NK-92 treated with Interleukin-12 subunit alpha and Interleukin-12 subunit beta, amount 100 ng/mL, for 24 hours (cell line): ENCODE results near the gene PNMA8C.
"Not testable (repeated sequence)": the region's sequence is repeated elsewhere in the genome, so short reads cannot be mapped to it uniquely, and the experiment has no call there.

Experiments used
- DNase-seq: peaks from one replicate; lab custom pipeline; 2025; lab: John Stamatoyannopoulos, UW

PNMA8C gene

DNA sequence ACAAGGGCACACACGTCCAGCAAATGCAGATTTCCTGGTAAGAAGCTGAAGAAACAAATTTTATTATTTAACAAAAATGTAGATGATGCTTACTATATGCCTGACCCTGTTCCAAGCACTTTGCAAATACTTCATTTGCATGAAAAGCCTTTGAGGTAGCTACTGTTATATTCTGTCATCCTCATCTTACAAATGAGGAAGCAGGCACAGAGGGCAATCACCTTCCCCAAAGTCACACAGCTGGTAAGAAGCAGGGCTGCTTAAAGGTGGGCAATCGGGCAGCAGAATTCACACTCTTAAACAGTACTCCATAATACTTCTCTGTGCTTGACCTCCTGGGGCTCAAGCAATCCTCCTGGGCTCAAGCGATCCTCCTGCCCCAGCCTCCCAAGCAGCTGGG is 18.3 kb upstream of the PNMA8C start:
- no peak for DNase-seq

DNA sequence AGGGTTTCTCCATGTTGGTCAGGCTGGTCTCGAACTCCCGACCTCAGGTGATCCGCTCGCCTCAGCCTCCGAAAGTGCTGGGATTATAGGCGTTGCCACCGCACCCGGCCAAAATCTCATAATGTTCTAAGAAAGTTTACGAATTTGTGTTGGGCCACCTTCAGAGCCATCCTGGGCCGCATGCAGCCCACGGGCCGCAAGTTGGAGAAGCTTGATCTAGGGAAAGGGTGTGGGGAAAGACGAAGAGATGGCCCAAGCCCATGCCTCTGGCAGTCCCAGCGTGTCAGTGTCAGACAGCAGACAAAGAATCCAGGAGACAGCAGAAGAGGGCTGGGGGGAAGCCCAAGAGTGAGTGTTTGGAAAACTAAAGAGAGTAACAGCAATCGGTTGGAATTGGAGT is 17.3 kb upstream of the PNMA8C start:
- DNase-seq = no peak

- no peak for DNase-seq
These were observed 14.2 kb upstream of the PNMA8C start for GRCh38 chr19:46442808-46443450.

DNA sequence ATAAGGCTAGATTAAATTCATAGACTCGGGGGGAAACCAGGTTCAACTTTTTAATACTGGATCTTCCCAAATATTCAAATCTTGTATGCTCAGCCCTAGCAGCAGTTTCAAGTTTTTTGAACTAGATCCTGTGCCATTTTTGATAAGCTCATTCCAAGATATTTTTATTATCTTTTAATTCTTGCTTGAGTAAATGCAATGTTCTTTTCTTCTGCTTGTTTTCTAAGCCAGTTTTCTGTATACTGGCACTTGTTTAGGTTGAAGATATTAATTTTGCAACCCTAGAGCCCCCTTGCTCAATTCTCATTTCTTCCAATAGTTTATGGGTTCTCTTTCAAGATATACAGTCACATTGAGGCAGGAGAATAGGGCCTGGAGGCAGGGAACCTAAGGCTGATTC is 13.1 kb upstream of the PNMA8C start:
- DNase-seq = no peak

- not testable (repeated sequence) for DNase-seq
These were observed 7.0 kb upstream of the PNMA8C start for GRCh38 chr19:46435689-46436088.

DNA sequence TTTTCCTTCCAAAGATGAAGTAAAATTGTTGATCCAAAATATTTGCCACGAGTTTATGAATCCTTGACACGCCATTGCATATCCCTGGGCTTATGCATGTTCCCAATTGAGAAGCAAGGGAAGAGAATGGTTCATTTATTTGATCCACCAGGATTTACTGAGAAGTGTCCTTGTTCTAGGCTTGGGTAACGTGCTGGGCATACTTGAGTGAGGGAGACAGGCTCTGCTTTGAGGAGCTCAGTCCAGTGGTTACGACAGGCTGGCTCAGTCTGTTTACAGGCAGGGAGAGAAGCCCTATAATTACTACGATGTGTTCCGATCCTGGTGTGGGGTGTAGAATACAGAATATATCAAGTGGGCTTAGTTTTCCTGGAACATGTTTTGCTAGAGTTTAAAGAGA is 6.3 kb upstream of the PNMA8C start:
- no peak for DNase-seq

GRCh38 chr19:46433470-46433869 is 4.7 kb upstream of the PNMA8C start:
- not testable (repeated sequence) for DNase-seq

- DNase-seq = no peak
These were observed 3.1 kb upstream of the PNMA8C start for GRCh38 chr19:46431824-46432223.

- no peak for DNase-seq
These were observed 1.3 kb upstream of the PNMA8C start for GRCh38 chr19:46429999-46430398.

DNA sequence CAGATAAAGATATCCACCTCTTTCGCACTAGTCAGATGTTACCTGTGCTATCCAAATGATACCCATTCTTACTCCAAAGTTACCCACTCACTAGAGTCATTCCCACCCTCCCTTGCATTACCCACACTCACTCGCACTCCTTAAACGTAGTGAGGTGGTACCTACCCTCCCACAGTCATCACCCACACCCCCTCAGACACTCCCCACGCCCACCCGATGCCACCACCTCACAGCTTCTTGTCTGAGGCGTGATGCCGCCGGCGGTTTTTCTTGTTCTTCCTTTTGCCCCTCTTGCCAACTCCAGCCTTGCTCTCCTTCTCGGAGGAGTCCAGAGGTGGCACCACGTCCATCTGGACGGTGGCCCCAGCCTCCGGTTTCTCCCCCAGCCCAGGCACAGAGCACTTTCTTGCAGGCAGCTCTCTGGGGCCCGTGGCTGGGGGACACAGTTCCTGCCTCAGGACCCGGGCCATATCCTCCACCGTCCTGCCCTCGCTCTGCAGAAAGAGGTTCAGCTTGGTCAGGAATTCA is 1.2 kb downstream of the PNMA8C start:
- no peak for DNase-seq

DNA sequence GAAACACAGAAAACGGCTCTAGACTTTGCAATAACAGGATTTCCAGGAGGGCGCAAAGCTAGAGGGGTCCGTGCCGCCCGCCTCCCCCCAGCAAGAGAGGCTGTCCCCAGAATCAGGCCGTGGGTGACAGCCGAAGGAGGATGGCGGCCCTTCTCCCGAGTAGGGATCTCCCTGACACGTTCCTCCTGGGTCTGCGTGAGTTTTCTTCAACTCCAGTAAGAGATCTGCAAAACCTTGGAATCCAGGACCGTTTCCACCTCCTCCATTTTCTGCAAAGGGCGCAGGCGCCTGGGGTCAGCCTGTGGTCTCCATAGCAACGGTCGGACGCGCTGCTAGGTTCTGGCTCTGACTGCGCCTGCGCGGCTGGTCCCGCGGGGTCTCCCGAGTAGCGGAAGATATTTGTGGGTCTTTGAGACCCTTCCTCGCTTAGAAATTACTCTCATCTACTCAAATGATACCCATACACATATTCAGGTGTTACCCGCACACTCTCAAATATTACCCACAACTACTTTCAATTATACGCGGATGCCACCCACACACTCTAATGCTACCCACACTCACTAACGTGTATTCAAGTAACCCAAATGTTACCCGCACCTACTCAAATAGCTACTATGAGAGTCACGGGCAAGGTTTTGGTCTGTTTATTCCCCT is 2.1 kb downstream of the PNMA8C start:
- no peak for DNase-seq

DNA sequence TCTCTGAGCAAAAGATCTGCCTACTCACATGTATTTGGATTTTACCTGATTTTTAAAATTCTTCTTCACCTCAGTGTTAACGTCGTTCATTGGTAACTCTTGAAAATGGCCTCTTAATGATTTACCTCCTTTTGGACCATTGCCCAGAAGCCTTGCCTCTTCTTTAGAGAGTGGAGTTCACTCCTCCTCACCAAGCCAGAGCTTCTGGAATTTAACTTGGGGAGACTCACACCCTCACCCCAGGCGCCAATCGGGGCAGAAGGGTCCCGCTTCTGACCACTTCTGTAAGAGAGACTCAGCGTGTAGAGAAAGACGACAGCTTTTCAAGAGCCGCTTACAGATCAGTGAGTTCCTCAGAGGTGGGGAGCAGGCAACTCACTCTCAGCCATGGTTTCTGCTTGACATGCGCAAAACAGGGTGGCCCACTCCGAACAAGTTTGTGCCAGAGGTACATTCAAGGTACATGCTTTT is 2.7 kb downstream of the PNMA8C start:
- no peak for DNase-seq

GRCh38 chr19:46423188-46423587 is 5.5 kb downstream of the PNMA8C start:
- DNase-seq = no peak

DNA sequence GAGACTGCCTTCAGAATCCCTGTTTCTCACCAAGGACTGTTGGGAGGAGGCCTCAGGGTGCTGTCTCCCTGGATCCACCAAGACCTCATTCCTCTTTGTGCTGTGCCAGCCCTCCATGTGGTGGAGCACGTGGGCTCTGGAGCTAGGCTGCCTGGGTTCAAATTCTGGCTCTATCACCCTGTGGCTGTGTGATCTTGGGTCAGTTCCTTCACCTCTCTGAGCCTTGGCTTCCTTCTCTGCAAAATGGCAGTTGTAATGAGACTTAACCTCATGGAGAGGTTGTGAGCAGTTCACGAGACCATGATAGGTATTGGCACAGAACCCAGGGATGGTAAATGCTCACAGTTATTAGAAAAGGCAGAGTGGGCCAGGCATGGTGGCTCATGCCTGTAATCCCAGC is 6.4 kb downstream of the PNMA8C start:
- no peak for DNase-seq

GRCh38 chr19:46420056-46420455 is 8.7 kb downstream of the PNMA8C start:
- no peak for DNase-seq

GRCh38 chr19:46415804-46416709 is 12.7 kb downstream of the PNMA8C start:
- not testable (repeated sequence) for DNase-seq

- DNase-seq = not testable (repeated sequence)
These were observed 13.8 kb downstream of the PNMA8C start for GRCh38 chr19:46414899-46415298.

DNA sequence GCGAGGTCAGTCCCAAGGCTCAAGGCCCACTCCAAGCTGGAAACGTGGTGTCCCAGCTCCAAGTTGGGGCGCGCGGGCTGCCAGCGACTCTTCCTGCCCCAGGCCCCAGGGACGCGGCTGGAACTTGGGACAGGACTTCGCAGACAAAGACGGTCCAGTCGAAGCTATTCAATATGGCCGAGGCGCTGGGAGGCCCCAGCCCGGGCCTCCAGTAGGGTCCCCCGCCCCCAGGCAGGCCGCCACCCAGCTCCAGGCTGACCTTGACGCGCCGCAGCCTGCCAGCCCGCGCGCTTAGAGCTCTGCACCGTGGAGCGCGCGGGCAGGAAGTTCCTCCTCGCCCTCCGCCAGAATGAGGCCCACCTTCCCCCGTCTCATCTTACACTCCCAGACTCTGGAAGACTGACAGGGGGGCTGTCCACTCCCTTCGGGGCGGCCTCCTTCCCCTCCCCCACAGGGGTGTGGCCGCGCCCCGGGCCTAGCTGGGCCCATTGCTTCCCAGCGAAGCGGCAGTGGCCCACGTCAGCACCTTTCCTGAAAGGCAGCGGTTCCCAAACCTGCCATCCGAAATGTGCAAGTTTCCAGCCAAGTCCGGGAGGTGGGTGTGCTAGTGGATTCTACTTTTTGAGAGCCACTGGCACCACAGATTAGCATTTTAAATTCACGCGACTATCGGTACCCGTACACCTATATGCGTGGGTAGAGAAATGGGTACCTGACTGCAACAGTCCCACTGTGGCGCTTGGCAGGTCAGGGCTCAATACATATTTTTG is 15.3 kb downstream of the PNMA8C start, which contains the start of gene CCDC8:
Gene CCDC8 (minus strand): TSS at position 303 of the 770 bp plus-strand sequence. CDS start 754 bp downstream, outside the sequence.
- DNase-seq = no peak

DNA sequence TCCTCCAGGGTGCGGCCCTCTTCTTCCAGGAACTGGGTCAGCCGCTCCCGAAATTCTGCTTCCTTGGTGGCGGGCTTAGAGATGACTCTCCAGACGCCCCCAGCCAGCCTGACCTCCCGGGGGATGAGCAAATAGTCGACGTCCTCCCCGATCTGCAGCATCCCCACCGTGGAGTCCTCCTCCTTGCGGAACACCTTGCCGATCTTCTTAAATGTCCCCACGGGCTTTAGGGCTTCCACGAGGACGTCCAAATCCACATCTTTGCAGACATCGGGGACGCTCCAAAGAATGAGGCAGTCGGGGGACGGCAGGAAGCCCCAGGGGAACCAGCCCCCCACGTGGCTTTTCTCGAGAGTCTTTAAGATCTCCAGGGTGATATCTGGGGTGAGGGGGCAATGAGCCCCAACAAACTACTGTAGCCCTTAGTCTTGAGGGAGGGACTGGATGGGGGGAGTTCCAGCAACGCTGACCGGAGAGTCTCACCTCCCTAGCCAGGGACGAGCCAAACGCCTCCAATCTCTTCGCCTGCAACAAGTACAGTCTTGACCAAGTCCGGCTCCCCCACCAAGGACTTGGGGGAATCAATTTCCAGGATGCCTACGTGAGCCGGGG is 16.0 kb downstream of the PNMA8C start:
- DNase-seq = no peak

DNA sequence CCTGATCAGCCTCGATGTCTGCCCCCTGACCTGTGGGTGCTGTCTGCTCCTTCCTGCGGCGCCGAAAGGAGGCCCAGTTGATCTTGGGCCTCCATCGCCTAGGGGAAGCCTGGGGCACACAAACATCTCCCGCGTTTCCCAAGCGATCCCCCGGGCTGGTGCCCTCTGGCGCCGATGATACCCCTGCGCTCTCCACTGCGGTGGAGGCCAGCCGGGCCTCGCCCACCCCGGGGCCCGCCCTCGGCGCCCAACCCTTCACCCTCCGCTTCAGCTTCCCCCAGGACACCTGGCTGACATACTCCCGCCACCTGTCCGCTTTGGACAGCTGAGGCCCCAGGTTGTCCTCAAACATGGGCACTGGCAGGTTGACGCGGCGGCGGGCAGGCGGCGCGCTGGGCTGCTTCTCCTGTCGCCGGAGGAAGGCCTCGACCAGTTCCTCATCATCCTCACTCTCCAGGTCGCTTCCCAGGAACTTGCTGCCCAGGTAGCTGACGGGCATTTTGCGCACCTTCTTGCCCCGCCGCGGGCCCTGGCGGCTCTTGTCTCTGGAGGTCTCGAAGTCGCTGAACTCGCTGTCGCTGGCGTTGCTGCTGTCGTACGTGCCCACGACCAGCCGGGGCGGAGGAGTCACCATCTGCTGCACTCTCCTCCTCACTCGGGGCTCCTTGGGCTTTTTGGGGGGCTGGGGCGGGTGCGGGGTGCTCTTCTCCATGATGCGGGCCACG is 16.6 kb downstream of the PNMA8C start:
- DNase-seq = no peak
